Upper lobe of left lung (tissue), 6 donors: ENCODE measurements around the gene CBL. TPM values are rescaled to one million over a fixed set of nuclear protein-coding genes. Genes with fewer than 3 reads are reported as not detected.

Source experiments
- ATAC-seq, 2 donors: fragments of 200-7000 bp; cut with Tn5 transposase; one replicate each; pipeline ENCODE4 v1.9.1; 2022; ENCODE audit warnings: mild to moderate bottlenecking in 2 of 2, moderate library complexity in 2 of 2; ENCODE audit not compliant: low FRiP score in 2 of 2
- DNase-seq, 2 donors: peaks; one replicate each; pipeline ENCODE4 v3.0.0-alpha.2; 2019 to 2020
- H3K27ac ChIP-seq, 4 donors: fragments of 200-600 bp; sonication (generic); one replicate each; pipeline ENCODE4 v1.5.1; 2016 to 2019
- H3K27me3 ChIP-seq, 4 donors: fragments of 200-600 bp; sonication (generic); one replicate each; pipeline ENCODE4 v1.5.1; 2017 to 2019
- H3K36me3 ChIP-seq, 4 donors: fragments of 200-600 bp; sonication (generic); one replicate each; pipeline ENCODE4 v1.5.1; 2016 to 2019
- H3K4me1 ChIP-seq, 4 donors: fragments of 200-600 bp; sonication (generic); one replicate each; pipeline ENCODE4 v1.5.1; 2018 to 2019
- H3K4me3 ChIP-seq, 4 donors: fragments of 200-600 bp; sonication (generic); one replicate each; pipeline ENCODE4 v1.5.1; 2017 to 2019; ENCODE audit warnings: mild to moderate bottlenecking in 2 of 4, moderate library complexity in 1 of 4
- H3K9me3 ChIP-seq, 4 donors: fragments of 200-600 bp; sonication (generic); one replicate each; pipeline ENCODE4 v1.5.1; 2018 to 2019
- EP300 ChIP-seq, 4 donors: sonication (generic); formaldehyde crosslinking; IDR thresholded peaks; one replicate each; pipeline ENCODE4 v1.5.1; 2017; ENCODE audit warnings: antibody characterized with exemption in 4 of 4, control low read depth in 2 of 4
- POLR2A ChIP-seq, 4 donors: fragments of 450-650 bp; IDR thresholded peaks; one replicate each; pipeline ENCODE4 v1.5.1; 2016 to 2017; ENCODE audit warnings: antibody characterized with exemption in 4 of 4, mild to moderate bottlenecking in 2 of 4
- POLR2AphosphoS5 ChIP-seq, 2 donors: sonication (generic); formaldehyde crosslinking; IDR thresholded peaks; one replicate each; pipeline ENCODE4 v1.5.1; 2017; ENCODE audit warnings: antibody characterized with exemption in 2 of 2
- WGBS, 2 donors: methylation state at CpG; one replicate each; pipeline ENCODE4 v1.1.5; 2017 to 2018; 5-methylcytosine and 5-hydroxymethylcytosine counted together
- total RNA-seq, 6 donors: library from RNA; depleted of rRNA in 4 of 6; stranded (reverse); fragments of >200 nt in 4 of 6; gene quantifications; one replicate each; pipeline versions ENCODE4 v1.1.0 to v1.2.1, GENCODE V29; 2016 to 2021
- TF ChIP-seq, protein P1 (sequence below), 6 experiments: fragments of 450-650 bp in 4 of 6; fragments of 200-600 bp in 2 of 6; sonication (generic) in 2 of 6; IDR thresholded peaks; one replicate each; pipeline ENCODE4 v1.5.1; 2016 to 2019; ENCODE audit warnings: antibody characterized with exemption in 6 of 6
- donor health status: DM: no; HTN: no; CAD: no; lungs with moderate emphysema.
- donor health status: DM: no; HTN: yes; CAD: no; lungs with severe emphysema.

Gene CBL
- total RNA-seq, 6 donors from 2014 or later: 15.4 to 32.2 (median 18.9) TPM

DNA sequence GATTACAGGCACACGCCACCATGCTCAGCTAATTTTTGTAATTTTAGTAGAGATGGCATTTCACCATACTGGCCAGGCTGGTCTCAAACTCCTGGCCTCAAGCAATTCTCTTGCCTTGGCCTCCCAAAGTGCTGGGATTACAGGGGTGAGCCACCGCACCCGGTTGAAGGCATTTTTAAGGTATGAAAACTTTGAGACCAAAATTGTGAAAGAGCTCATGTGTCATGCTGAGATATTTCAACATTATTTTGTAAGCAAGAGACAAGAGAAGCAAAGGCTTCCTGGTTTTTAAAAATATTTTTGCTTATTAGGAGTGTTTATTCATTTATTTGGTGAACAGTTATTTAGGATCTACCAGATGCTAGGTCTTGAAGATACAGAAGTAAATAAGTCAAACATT is 14.0 kb upstream of the CBL start:
- WGBS, 2 donors: 86 to 98% methylated on average over 3 of the region's 3 CpGs

GRCh38 chr11:119193001-119193400 is 13.1 kb upstream of the CBL start:
- H3K27me3 ChIP-seq: no peaks in the 10 kb centered on the region
- H3K4me1 ChIP-seq: peaks cover 0 to 8% (median 3%) of the 10 kb centered on the region in 4 donors
- H3K4me3 ChIP-seq: no peak overlapping the region
- DNase-seq (no peak), ATAC-seq (no peak)
- H3K27ac ChIP-seq: peak overlapping the region in 3 of 4 donors; percentile 26 to 71 (median 53)
- WGBS, 2 donors: 83 to 88% methylated on average over 3 to 5 of the region's 5 CpGs
- no peak for TF ChIP-seq EP300 (IDR thresholded peaks at IDR 0.05)
- TF ChIP-seq POLR2A (IDR thresholded peaks at IDR 0.05): no peak
- no peak for TF ChIP-seq POLR2AphosphoS5 (IDR thresholded peaks at IDR 0.05)
- TF ChIP-seq, protein P1, sequence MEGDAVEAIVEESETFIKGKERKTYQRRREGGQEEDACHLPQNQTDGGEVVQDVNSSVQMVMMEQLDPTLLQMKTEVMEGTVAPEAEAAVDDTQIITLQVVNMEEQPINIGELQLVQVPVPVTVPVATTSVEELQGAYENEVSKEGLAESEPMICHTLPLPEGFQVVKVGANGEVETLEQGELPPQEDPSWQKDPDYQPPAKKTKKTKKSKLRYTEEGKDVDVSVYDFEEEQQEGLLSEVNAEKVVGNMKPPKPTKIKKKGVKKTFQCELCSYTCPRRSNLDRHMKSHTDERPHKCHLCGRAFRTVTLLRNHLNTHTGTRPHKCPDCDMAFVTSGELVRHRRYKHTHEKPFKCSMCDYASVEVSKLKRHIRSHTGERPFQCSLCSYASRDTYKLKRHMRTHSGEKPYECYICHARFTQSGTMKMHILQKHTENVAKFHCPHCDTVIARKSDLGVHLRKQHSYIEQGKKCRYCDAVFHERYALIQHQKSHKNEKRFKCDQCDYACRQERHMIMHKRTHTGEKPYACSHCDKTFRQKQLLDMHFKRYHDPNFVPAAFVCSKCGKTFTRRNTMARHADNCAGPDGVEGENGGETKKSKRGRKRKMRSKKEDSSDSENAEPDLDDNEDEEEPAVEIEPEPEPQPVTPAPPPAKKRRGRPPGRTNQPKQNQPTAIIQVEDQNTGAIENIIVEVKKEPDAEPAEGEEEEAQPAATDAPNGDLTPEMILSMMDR (IDR thresholded peaks at IDR 0.05): no peak
- no peaks in the 10 kb centered on the region for H3K9me3 ChIP-seq
- no peaks in the 10 kb centered on the region for H3K36me3 ChIP-seq

More for the DNA sequence above, 14.0 kb upstream of the CBL start:
- peaks cover 0 to 7% (median 2%) of the 10 kb centered on the region in 4 donors for H3K4me1 ChIP-seq
- H3K4me3 ChIP-seq: no peak overlapping the region
- ATAC-seq: no peak
- TF ChIP-seq, protein P1 (IDR thresholded peaks at IDR 0.05): no peak
- TF ChIP-seq EP300 (IDR thresholded peaks at IDR 0.05) (no peak), POLR2A (IDR thresholded peaks at IDR 0.05) (no peak), POLR2AphosphoS5 (IDR thresholded peaks at IDR 0.05) (no peak)
- no peak for DNase-seq
- peak overlapping the region; percentile 20 to 71 (median 40) for H3K27ac ChIP-seq
- H3K9me3 ChIP-seq: no peaks in the 10 kb centered on the region
- H3K27me3 ChIP-seq: no peaks in the 10 kb centered on the region
- no peaks in the 10 kb centered on the region for H3K36me3 ChIP-seq

- Histone ChIP-seq H3K27me3 (no peaks in the 10 kb centered on the region), H3K4me1 (peaks cover 0 to 8% (median 3%) of the 10 kb centered on the region in 4 donors), H3K27ac (no peak overlapping the region), H3K9me3 (no peaks in the 10 kb centered on the region), H3K4me3 (no peak overlapping the region), H3K36me3 (no peaks in the 10 kb centered on the region)
- TF ChIP-seq, protein P1 (IDR thresholded peaks at IDR 0.05): no peak
- TF ChIP-seq EP300 (IDR thresholded peaks at IDR 0.05): no peak
- TF ChIP-seq POLR2AphosphoS5 (IDR thresholded peaks at IDR 0.05): no peak
- no peak for TF ChIP-seq POLR2A (IDR thresholded peaks at IDR 0.05)
- 87 to 91% methylated on average over 10 of the region's 10 CpGs for WGBS, 2 donors
- DNase-seq (no peak), ATAC-seq (no peak)
Measured at GRCh38 chr11:119193626-119194025, 12.5 kb upstream of the CBL start.

GRCh38 chr11:119194811-119195440 is 11.2 kb upstream of the CBL start:
- DNase-seq: no peak
- no peak for TF ChIP-seq POLR2A (IDR thresholded peaks at IDR 0.05)
- TF ChIP-seq EP300 (IDR thresholded peaks at IDR 0.05): no peak
- no peak for TF ChIP-seq POLR2AphosphoS5 (IDR thresholded peaks at IDR 0.05)
- TF ChIP-seq, protein P1 (IDR thresholded peaks at IDR 0.05): no peak
- H3K27ac ChIP-seq: no peak overlapping the region
- WGBS, 2 donors: 72 to 91% methylated on average over 6 to 7 of the region's 7 CpGs
- H3K27me3 ChIP-seq: no peaks in the 10 kb centered on the region
- H3K4me1 ChIP-seq: peaks cover 0 to 8% (median 3%) of the 10 kb centered on the region in 4 donors
- no peak overlapping the region for H3K4me3 ChIP-seq
- H3K9me3 ChIP-seq: no peaks in the 10 kb centered on the region
- H3K36me3 ChIP-seq: no peaks in the 10 kb centered on the region
- ATAC-seq: no peak

DNA sequence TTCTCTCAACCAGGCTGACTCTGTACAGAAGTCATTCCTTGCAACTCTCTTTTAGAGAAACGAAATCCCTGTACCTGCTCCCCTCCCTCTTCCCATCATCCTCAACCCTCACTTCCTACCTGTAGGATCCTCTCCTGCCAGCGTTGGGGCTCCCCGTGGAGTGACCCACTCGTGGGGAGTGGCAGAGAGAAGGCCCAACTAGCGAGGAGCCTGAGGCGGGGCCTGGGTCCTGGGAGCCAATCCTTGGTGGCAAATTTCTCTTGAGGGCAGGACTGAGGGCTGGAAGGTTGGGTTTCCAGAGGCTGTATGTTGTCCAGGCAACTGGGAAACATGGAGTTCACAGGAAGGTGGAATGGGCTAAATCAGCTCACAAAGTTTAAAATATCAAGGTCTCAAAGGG is 10.5 kb upstream of the CBL start:
- 31 to 43% methylated on average over 6 of the region's 6 CpGs for WGBS, 2 donors
- Histone ChIP-seq H3K36me3 (no peaks in the 10 kb centered on the region), H3K4me3 (no peak overlapping the region), H3K4me1 (peaks cover 0 to 8% (median 3%) of the 10 kb centered on the region in 4 donors), H3K27ac (peak overlapping the region in 1 of 4 donors; percentile 69), H3K27me3 (no peaks in the 10 kb centered on the region), H3K9me3 (no peaks in the 10 kb centered on the region)
- ATAC-seq: peak; percentile 69 to 86
- peak; percentile 80 for DNase-seq
- TF ChIP-seq, protein P1 (IDR thresholded peaks at IDR 0.05): no peak
- peak in 1 of 4 donors; percentile 13 for TF ChIP-seq POLR2A (IDR thresholded peaks at IDR 0.05)
